HAP-1 (cell line): Measurements from ENCODE around the gene HNF1A.
"Not testable (repeated sequence)": the region's sequence is repeated elsewhere in the genome, so short reads cannot be mapped to it uniquely, and the experiment has no call there.

Experiments used
- DNase-seq, 2 experiments: peaks; one replicate each; pipeline ENCODE4 v3.0.0-alpha.2; 2016 to 2020; ENCODE audit warnings: low spot score in 2 of 2
- H3K27me3 ChIP-seq: fragments of 250-450 bp; sonication (Bioruptor Pico); 2 replicates; pipeline ENCODE4 v1.5.1; 2020; ENCODE audit warnings: low read depth, mild to moderate bottlenecking, moderate library complexity
- H3K36me3 ChIP-seq: fragments of 250-450 bp; sonication (Bioruptor Pico); replicated peaks from 2 replicates; pipeline ENCODE4 v1.5.1; 2020; ENCODE audit warnings: mild to moderate bottlenecking
- H3K4me1 ChIP-seq: fragments of 250-450 bp; sonication (Bioruptor Pico); 2 replicates; pipeline ENCODE4 v1.5.1; 2020; ENCODE audit warnings: mild to moderate bottlenecking
- H3K4me3 ChIP-seq: fragments of 250-450 bp; sonication (Bioruptor Pico); 2 replicates; pipeline ENCODE4 v1.5.1; 2020; ENCODE audit warnings: mild to moderate bottlenecking, moderate library complexity
- H3K9me3 ChIP-seq: fragments of 250-450 bp; sonication (Bioruptor Pico); 2 replicates; pipeline ENCODE4 v1.5.1; 2020; ENCODE audit warnings: mild to moderate bottlenecking, moderate library complexity
- in situ Hi-C: fragments of 300-500 bp; cut with MboI; formaldehyde crosslinking; loops from 3 replicates; pipeline ENCODE4 v1.14.3; 2020; ENCODE audit warnings: low sequenced_read_pairs, inconsistent platforms, mixed read lengths

Gene HNF1A

DNA sequence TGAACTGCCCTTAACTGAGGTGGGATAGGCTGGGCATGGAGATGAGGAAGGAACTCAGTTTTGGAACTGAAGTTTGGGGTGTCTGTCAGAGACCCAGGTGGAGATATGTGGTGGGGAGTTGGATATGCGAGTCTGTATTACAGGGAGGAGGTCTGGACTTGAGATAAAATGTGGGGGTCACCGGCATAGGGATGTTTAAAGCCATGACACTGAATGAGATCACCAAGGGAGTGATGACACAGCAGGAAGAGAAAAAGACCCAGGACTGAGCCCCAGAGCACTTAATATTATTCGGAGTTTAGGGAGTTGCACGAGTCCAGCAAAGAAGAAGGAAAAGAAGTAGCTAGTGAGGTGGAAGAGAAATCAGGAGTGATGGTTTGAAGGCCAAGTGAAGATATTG is 64.7 kb downstream of the HNF1A start:
- DNase-seq, result no peak
- no peaks in the 10 kb centered on the region for H3K4me1 ChIP-seq
- in situ Hi-C loops, result no loop called here
- no peaks in the 10 kb centered on the region for H3K36me3 ChIP-seq
- no peak overlapping the region for H3K4me3 ChIP-seq
- peaks cover 16% of the 10 kb centered on the region; the same call in 1 of the 2 replicates for H3K27me3 ChIP-seq
- H3K9me3 ChIP-seq, result no peaks in the 10 kb centered on the region

GRCh38 chr12:121047400-121047799 is 69.1 kb downstream of the HNF1A start:
- H3K4me3 ChIP-seq, H3K9me3 ChIP-seq, H3K27me3 ChIP-seq, in situ Hi-C loops, H3K4me1 ChIP-seq, H3K36me3 ChIP-seq, DNase-seq: not testable (repeated sequence)

- H3K27me3 ChIP-seq, result peaks cover 5% of the 10 kb centered on the region; the same call in 1 of the 2 replicates
- no peak for DNase-seq
- in situ Hi-C loops, result no loop called here
Measured at GRCh38 chr12:121048442-121048841, 70.1 kb downstream of the HNF1A start.

GRCh38 chr12:121050725-121051124 is 72.4 kb downstream of the HNF1A start:
- in situ Hi-C loops, result no loop called here
- no peak for DNase-seq
- Histone ChIP-seq H3K4me1 (no peaks in the 10 kb centered on the region), H3K36me3 (no peaks in the 10 kb centered on the region), H3K27me3 (no peaks in the 10 kb centered on the region), H3K9me3 (no peaks in the 10 kb centered on the region), H3K4me3 (no peak overlapping the region)

More at GRCh38 chr12:121048442-121048841, 70.1 kb downstream of the HNF1A start:
- Histone ChIP-seq H3K4me3 (no peak overlapping the region), H3K36me3 (no peaks in the 10 kb centered on the region), H3K4me1 (no peaks in the 10 kb centered on the region), H3K9me3 (no peaks in the 10 kb centered on the region)
